GM15510 (cell line): ENCODE data around the gene CTTNBP2.

Experiments used
- POLR2A ChIP-seq: IDR thresholded peaks from 3 replicates; pipeline ENCODE4 v1.6.1; 2011; ENCODE audit warnings: borderline replicate concordance; ENCODE audit not compliant: insufficient read length; ENCODE audit errors: extremely low read depth

Gene CTTNBP2

DNA sequence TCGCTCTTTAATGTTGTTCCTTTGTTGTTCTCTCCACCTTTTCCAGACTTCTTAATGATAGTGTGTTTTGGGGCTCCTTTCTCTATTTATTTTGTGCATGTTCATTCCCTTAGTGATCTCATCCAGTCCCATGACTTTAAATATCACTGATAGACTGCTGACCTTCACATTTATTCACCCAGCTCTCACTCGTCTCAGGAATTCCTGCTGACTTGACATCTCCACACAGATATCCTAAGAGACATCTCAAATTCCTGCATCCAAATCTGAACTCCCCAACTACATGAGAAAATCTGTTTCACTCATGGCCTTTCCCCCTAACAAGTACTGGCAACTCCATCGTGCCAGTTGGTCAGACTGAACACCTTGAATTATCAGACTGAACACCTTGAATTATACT, 111.2 kb downstream of the CTTNBP2 start:
- no peak for TF ChIP-seq POLR2A

DNA sequence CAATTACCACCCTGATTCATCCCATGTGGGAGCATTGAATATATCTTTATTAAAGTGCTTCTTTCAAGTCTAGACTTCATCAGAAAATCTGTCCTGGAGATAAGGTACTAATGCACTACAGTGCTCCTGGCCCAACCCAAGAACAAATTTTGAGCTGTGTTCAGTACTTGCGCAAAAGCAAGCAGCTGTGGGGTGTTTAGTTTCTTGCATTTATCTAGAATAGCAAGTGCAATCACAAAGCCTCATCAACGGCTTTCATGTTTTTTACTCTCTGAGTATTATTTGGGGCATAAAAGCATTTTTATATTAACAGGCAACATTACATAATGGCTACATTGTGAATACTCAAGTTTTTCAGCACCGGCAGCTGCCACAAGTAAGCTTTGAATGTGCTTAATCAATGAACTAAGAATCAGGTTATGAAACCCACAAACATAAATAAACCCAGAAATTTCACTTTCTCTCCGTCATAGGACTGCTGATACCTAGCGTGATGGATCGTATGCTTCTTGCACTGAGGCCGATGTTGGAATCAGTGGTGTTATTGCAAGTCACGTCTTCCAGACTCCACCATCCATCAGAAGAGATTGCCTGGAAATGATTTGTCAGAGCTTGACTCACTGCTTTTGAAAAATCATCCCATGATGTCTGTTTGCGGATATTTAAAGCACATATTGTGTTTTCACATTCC, 113.1 kb downstream of the CTTNBP2 start:
- no peak for TF ChIP-seq POLR2A

DNA sequence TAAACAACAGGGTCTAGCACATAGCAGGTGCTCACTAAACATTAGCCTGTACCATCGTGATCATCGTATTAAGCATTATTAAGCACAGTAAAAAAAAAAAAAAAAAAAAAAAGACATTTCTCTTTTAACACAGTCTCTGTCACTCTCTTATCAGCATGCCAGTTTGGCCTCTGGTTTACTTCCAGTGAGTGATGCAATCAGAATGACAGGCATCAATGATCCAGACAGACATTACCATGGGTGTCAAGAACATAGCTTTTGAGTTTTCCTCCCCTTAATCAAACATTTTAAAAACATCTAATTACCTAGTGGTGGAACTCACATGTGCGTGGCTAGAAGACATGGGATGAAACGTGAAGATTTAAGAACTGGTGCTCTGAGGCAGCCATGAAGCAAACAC, 115.8 kb downstream of the CTTNBP2 start:
- TF ChIP-seq POLR2A, result no peak

DNA sequence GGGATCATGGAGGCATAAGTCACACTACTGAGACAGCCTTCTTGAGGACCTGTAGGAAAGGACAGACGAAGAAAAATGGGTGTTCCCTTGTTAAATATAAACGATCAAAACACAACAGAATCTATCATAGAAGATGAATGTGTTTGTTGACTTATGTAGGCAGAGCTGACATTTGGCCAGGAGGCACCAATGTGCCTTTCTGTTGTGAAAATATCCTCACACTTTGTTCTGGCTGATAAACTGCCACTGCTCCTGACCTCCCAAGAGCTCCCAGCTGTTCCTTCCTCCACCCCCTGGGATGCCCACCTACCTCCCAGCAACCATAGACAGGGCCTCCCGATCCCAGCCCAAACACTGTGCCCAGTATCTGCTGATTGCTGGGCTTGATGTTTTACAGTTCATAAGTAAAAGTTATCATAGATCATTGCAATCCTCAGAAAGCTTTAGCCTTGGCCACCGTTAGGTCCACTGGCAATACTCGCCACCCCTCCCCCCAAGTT, 116.6 kb downstream of the CTTNBP2 start:
- no peak for TF ChIP-seq POLR2A

DNA sequence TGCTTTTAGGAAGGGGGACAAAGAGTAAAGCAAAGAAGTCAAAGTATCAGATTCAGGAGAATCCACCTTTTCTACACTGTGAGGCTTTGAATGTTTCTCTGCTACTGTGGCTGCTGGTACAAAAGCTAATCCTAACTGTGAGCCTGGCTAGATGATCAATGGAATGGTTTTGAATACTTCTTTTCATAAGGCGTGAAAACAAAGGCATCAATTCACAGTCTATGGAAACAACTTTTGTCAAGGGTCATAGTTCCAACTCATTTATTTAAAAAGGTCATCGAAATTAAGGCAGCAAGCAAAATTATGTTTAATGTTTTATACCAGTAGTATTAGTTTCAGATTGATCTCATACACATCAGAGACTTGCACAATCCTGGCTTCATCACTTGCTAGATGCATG, 118.1 kb downstream of the CTTNBP2 start:
- TF ChIP-seq POLR2A, result no peak

DNA sequence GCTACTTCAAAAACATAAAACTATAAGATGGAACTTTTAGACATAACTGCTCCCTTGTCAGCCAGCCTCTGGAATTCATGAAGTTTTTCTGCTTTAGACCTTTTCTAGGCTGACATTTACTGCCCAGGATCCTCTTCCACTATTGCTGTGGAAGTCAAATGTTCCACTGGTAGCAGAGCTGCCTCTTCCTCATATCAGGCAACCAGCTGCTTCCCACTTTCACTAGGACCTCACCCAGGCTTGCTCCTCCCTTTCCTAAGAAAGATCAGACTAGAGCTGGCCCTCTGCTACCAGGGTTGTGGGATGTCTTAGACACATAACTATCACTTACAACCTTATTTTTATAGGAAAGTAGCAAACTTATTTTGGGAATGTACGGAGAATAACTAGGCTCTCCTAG, 121.5 kb downstream of the CTTNBP2 start:
- no peak for TF ChIP-seq POLR2A

DNA sequence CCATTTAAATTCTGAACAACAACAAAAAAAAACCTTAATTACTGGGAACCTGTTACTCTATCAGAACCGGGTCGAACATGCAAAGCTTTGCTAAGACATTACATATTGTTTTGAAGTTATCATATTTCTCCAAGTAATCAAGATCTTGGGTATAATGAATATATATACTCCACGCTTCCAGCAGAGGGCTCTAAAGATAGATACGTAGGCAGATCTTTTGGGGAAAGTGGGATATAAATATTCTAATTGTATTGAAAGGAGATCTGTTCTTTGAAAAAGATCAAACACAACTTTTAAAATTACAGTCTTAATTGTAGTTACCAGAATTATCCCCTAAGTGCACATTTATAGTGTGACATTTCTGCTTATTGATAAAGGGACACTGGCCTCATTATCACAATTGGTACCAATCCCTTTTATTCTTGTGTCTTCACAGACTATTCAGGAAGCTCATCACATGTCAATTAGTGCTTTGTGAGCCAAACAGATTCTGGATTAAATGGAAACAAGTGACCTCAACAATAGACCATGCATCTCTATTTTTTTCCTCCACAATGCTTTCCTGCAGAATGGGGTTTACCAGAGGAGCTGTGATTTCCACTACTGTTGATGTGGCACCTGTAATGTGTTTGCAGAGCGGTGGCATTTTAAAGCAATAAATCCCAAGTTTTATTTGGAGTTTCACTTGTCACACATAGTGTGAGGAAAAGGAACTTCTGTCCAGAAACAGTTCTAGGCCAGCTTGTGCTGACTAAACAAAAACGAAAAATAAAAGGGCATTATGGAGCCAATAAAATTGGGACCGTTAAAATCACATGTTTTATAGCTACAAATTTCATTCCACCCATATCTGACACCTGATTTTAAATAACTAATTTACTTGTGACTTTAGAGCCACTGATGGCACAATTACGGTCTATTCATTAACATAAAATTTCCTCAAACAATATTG, 122.4 kb downstream of the CTTNBP2 start:
- no peak for TF ChIP-seq POLR2A

DNA sequence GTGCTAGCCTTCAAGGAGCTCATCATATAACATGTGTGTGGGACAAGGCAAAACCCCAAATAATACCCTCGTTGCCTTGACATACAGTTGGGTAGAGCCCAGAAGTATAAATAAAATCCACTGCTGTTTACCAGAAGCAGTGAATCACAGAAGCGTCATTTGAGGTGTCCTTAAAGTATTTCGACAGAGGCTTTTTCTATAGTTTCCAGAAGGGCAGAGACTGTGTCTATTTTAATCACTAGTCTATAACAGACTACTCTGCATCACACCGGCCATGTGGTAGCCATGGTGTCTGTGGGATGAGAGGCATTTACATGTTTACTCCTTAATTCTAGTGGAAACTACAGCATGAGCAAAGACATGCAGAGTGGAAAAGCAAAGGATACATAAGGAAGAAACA, 131.3 kb downstream of the CTTNBP2 start:
- TF ChIP-seq POLR2A, result no peak

DNA sequence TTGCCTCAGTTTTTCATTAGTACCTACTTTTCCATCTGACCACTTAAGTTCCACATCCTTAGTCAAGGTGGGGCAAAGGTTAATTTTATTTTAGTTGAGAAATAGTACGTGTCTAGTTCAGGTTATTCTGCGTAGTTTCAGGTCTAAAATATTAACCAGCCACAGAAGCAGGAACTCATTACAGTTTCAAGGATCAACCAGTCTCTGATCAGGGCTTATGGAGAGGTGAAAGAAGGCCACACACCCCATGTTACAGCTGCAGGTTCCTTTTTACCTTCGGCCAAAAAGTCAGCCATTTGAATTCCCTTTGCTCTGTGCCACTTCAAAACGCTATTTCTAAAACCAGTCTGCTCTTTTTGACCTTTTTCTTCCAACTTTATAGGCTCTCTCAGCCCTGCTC, 134.2 kb downstream of the CTTNBP2 start:
- TF ChIP-seq POLR2A, result no peak

DNA sequence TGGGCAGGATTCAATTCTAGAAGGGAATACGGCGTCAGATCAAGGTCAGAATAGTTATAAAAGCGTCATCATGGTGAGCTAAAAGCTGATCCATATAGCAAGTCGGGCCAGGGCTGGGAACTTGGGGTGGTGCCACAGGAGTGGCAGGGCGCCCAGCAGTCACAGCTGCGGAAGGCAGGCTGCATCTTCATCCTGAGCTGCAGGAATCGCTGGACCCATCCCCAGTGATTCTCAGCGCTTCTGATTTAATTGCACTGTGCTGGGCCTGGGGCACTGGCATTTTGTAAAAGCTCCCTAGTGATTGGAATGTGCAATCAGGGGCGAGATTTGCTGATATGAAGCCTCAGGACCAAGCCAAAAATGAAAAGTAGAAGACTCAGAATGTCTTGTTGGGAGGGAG, 135.3 kb downstream of the CTTNBP2 start:
- TF ChIP-seq POLR2A, result no peak

DNA sequence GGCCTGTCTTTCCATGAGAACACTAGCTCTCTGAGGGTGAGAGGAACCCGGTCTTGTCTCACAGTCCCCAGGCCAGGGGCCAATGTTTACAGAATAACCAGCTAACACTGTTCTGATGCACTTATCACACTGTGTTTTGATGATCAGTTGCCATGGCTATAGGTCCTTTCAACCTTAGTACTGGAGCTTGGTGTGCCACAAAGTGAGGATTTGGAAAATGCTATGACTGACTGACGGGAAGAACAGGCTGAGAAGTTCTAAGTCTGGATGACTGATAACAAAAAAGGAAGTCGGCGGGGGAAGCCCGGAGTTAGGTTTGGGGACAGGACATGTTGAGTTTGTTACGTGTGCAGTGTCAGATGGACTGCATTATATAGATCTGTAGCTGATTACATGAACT, 141.8 kb downstream of the CTTNBP2 start:
- no peak for TF ChIP-seq POLR2A

DNA sequence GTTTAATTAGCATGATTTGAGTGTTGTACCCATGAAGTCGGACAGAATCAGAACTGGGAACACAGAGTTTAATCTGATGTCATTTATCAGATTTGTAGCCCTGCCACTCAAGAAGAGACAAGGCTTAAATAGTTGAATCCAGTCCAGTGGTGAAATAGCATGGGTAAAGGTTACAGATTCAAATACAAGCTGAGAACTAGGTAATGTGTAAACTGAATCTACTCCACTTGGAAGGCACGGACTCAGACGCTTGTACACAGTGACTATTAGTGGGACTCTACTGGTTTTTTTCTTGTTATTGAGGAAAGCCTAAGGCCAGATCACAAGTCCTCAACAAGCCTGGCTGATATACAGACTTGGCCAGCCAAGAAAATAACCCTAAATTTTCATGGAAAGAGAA, 142.9 kb downstream of the CTTNBP2 start:
- no peak for TF ChIP-seq POLR2A

DNA sequence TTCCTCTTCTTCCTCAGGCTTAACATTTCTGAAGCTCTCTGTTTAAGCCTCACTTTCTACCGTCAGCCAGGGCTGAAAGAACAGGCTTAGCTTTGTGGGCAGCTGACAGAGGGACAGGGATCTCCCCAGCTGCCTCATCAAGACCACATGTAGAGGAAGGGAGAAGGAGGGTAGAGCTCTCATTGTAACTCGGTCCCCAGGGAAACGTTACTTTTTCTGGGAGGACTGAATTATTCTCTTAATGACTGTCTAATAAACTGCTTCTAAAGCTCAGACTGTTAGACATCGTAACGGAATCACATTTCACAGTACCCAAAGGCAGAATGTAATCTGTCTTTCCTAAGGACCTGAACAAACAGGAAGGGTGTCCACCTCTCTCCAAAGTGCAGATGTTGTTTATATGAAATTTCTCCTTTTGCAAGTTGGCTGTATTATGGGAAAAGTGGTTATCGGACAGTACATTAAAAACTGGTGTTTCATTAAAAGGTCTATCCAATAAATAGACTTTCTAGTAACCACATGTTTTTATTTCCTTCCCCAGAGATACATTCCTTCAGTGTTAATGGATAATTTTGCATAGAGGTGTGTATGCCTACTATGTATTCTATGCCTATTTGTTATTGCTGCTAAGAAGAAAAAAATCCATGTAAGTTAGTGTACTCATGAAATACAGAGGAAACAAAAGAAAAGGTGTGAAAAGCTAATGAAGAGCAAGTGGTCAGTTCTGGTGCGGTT, 144.2 kb downstream of the CTTNBP2 start:
- no peak for TF ChIP-seq POLR2A

DNA sequence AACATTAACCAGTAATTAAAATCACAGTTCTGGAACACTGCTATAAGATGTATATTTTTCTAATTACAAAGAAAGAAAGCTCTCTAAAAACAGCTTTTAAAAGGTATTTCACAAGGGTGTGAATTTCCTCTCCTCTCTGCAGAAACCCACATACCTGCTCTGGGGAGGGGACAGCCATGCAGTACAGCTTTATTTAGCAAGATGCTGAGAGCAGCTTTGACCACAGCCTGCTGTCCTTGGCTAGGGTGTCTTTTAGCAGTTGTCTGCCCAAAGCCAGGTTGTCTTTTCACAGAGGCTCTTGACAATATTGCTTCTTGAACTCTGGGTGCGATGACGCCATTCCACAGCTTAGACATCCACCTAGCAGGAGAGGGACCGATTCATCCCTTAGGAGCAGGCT, 148.3 kb downstream of the CTTNBP2 start:
- no peak for TF ChIP-seq POLR2A

DNA sequence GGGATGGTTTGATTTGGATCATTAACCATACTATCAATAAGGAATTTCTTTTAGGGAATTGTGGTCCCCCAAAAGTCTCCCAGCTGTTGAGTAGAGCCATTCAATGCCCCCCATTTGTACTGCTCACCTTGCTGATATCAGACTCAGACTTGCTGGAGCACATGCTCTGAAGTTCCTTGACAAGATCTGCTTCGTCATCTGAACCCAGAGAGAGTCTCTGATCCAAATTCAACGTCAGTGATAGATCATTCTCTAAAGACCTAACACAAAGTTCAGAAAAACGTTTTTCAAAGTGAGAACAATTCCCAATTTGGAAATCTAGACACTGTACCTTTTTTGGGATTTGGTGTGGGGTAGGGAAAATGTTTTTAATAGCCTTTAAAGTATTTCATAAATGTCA, 153.9 kb downstream of the CTTNBP2 start:
- TF ChIP-seq POLR2A, result no peak
